Suprapubic skin (tissue), 4 donors: ENCODE measurements around the gene RPSA.

Experiments used
- POLR2A ChIP-seq, 2 donors: fragments of 450-650 bp; IDR thresholded peaks; one replicate each; pipeline ENCODE4 v1.6.1; 2017; ENCODE audit warnings: antibody characterized with exemption in 2 of 2, mild to moderate bottlenecking in 2 of 2, moderate library complexity in 2 of 2
- POLR2AphosphoS5 ChIP-seq, 3 donors: sonication (generic); formaldehyde crosslinking; IDR thresholded peaks; one replicate each; pipeline ENCODE4 v1.6.1; 2017; ENCODE audit warnings: antibody characterized with exemption in 3 of 3
- TF ChIP-seq, protein P1 (sequence below), 2 donors: fragments of 200-600 bp in 1 of 2; fragments of 450-650 bp in 1 of 2; sonication (generic) in 1 of 2; IDR thresholded peaks; one replicate each; pipeline ENCODE4 v1.5.1; 2016 to 2019; ENCODE audit warnings: antibody characterized with exemption in 2 of 2, mild to moderate bottlenecking in 1 of 2, moderate library complexity in 1 of 2

DNA sequence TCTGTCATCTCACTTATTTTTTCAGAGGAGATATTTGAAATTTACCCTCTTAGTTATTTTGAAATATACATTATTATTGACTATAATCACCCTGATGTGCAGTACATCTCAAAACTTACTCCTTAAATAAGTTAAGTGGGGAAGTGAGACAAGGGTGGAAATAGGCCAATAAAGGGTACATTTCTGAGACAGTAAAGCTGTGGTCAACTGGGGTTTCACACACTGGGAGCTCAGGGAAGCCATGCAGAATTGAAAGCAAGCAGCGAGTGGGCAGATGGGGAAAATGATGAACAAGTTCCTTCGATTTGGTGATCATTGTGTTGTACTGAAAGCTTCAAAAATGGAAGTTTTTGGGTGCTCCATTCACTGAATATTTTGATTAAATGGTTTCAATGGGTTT, 39.4 kb downstream of the RPSA start:
- TF ChIP-seq, protein P1, sequence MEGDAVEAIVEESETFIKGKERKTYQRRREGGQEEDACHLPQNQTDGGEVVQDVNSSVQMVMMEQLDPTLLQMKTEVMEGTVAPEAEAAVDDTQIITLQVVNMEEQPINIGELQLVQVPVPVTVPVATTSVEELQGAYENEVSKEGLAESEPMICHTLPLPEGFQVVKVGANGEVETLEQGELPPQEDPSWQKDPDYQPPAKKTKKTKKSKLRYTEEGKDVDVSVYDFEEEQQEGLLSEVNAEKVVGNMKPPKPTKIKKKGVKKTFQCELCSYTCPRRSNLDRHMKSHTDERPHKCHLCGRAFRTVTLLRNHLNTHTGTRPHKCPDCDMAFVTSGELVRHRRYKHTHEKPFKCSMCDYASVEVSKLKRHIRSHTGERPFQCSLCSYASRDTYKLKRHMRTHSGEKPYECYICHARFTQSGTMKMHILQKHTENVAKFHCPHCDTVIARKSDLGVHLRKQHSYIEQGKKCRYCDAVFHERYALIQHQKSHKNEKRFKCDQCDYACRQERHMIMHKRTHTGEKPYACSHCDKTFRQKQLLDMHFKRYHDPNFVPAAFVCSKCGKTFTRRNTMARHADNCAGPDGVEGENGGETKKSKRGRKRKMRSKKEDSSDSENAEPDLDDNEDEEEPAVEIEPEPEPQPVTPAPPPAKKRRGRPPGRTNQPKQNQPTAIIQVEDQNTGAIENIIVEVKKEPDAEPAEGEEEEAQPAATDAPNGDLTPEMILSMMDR (IDR thresholded peaks at IDR 0.05): no peak
- no peak for TF ChIP-seq POLR2A (IDR thresholded peaks at IDR 0.05)
- TF ChIP-seq POLR2AphosphoS5 (IDR thresholded peaks at IDR 0.05): no peak
